KBM-7 (cell line): ENCODE data around the gene GNPAT.
"Not testable (repeated sequence)": the region's sequence is repeated elsewhere in the genome, so short reads cannot be mapped to it uniquely, and the experiment has no call there.

Source experiments
- DNase-seq: peaks from one replicate; pipeline ENCODE4 v3.0.0-alpha.2; 2015
- in situ Hi-C: fragments of 300-500 bp; cut with MboI; formaldehyde crosslinking; loops from 2 replicates; pipeline ENCODE4 v1.14.3; 2020; ENCODE audit warnings: low sequenced_read_pairs, low pct_unique_long_range_greater_than_20kb, mixed read lengths

The GNPAT gene

GRCh38 chr1:231211005-231211857 is 29.8 kb upstream of the GNPAT start:
- peak; percentile 95 for DNase-seq
- in situ Hi-C loops = no loop called here

DNA sequence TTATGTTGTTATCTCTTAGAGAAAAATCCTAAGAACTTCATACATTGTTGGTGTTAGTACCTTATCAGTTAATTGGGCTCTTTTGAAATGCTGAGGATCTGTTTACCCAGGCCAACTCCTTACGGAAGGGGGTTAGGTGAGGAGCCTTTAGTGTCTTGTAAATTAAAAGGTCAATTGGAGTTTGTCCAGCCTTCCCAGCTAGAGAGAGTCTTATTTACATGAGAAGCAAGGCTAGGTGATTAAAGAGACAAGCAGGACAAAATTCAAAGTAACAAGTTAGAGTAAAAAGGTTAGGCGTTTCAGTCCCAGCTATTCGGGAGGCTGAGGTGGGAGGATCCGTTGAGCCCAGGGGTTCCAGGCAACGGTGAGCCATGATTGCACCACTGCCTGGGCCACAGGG is 28.7 kb upstream of the GNPAT start:
- in situ Hi-C loops, DNase-seq: not testable (repeated sequence)

GRCh38 chr1:231213831-231214573 is 27.0 kb upstream of the GNPAT start:
- in situ Hi-C loops = no loop called here
- DNase-seq = no peak

- peak; percentile 34 for DNase-seq
- in situ Hi-C loops = no loop called here
These were observed 25.9 kb upstream of the GNPAT start for GRCh38 chr1:231214918-231215680.

DNA sequence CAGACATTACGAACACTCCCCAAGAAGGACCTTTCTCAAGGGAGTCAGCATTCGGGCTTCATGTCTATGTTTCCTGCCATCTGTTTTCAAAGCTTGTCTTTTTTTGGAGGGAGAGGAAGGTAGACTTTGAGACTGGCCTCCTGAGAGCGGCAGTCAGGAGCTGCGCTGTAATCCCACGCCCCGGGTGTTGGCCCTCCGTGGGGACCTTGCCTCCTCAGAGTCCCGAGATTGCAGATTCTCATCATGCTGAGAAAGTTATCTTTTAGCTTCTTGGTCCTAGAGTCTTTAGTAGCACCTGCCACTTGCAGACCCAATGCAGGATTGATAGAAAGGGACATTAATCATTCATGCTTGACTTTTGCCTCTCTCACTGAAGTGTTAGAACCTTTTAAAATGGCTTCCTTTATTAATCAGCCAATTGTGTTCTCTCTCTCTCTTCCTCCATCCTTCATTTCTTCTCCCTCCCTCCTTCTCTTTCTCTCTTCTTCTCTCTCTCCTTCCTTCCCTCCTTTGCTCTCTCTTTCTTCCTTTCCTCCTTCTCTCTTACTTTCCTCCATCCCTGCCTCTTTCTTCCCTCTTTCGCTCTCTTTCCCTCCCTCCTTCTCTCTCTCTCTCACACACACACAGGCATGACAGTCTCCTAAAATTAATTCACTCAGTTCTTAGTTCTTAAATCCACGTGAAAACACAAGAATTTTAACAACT is 25.2 kb upstream of the GNPAT start:
- in situ Hi-C loops = no loop called here
- DNase-seq = no peak

- in situ Hi-C loops = no loop called here
- DNase-seq = no peak
These were observed 24.5 kb upstream of the GNPAT start for GRCh38 chr1:231216498-231216897.

- DNase-seq = no peak
- in situ Hi-C loops = no loop called here
These were observed 24.0 kb upstream of the GNPAT start for GRCh38 chr1:231217056-231217455.

DNA sequence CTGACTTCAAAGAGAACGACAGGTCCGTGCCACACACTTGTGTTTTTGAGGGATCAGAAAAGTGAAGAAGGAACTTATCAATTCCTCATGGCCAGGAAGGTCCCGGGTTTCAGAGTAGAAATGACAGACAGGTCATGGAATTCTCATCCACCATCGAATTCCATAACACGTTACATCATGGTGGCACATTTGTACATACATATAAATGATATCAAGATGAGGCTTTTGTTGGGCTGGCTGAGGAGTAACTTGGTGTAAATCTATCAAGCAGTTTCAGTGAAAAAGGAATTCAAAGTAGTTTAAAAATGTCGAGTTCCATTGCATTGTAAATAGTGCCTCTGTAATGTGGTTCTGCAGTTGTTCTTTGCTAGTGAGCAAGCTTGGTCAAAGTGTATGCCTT is 22.9 kb upstream of the GNPAT start:
- in situ Hi-C loops = no loop called here
- no peak for DNase-seq

DNA sequence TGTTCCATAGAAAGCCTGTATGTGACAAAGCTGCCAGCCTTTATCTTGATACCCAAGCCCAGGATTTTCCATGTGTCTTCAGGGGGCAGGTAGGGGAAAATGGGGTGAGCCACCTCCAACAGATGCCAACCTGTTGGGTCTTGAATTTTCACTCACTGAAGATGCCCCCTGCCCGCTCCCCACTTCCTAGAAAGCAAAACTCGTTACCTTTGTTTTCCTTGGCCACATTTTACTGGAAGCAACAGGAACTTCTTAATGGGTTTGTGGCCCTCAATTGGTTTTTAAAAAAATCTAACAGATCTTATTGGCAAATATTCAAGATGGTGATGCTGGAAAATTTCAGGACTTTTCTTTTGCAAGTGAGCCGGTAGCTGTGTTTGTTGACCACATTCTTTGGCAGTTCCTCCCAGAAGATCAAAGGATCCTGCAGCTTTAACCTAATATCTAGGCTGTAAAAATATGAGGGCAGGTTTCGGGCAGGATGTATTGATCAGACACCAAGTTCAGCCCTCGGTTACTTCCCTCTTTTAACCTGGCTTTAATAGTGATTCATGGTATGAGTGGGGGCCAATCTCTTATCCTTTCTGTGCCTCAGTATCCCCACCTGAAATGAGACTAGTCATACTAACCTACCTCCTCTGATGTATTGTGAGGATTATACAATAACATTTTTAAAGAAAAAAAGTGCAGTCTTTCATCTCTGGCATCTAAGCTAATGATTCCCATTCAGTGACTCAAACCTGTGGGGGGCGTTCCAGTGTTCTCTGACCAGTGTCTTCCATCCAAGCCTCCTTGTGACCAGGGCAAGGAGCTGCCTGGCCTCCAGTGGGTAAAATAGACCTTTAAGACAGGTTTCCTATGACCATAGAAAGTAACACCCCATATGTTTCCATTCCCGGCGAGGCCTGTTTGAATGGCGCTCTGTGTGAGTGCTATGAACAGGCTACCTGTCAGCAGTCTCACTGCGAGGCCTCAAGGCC is 21.3 kb upstream of the GNPAT start:
- DNase-seq = no peak
- in situ Hi-C loops = no loop called here

DNA sequence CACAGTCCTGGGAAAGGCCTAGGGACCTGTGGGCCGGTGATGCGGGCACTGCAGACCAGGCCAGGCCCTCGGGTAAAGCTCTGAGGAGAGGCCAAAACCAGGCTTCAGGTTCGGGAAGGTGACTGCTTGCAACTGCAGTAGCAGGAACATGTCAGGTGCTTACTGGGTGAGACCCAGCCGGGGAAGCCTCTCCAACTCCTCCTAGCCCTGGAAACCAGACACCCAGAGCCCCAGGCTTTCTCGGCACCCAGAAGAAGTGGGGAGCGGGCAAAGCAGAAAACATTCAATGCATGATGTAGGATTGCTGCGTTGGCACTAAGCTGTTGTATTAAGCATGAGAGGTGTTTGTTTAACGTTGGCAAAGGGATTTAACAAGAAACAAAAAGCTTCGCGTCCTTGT is 20.2 kb upstream of the GNPAT start:
- no peak for DNase-seq
- in situ Hi-C loops = no loop called here

- in situ Hi-C loops = no loop called here
- DNase-seq = no peak
These were observed 14.9 kb upstream of the GNPAT start for GRCh38 chr1:231226156-231226555.

- in situ Hi-C loops = no loop called here
- DNase-seq = no peak
These were observed 9.5 kb upstream of the GNPAT start for GRCh38 chr1:231231511-231231910.

GRCh38 chr1:231232870-231233734 is 7.9 kb upstream of the GNPAT start:
- in situ Hi-C loops = no loop called here
- DNase-seq = peak; percentile 69

DNA sequence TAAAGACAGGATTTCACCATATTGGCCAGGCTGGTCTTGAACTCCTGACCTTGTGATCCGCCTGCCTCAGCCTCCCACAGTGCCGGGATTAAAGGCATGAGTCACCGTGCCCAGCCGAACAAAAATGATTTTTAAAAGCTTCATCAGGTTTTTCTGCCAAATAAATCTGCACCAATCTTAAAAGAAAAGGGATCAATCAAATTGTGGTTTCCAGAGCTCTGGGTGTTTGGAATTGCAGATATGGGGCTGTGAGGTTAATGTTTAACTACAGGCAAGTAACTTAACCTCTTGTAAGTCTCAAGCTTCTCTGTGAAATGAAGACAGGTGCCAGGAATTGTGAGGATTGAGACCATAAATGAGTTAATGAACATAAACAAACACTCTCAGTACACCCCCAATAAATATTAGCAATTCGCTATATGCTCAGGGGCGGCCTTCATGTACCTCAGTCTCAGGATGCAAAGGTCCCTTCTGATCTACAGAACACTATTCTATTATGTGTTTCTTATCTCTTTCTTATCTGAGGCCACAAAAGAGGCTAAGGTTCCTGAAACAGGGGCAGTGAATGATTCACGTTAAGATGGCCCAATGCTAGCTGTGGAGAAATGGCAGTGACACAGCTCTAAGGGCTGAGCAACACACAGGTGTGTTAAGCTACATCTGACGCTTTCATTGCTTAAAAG is 7.1 kb upstream of the GNPAT start:
- in situ Hi-C loops = no loop called here
- DNase-seq = no peak

DNA sequence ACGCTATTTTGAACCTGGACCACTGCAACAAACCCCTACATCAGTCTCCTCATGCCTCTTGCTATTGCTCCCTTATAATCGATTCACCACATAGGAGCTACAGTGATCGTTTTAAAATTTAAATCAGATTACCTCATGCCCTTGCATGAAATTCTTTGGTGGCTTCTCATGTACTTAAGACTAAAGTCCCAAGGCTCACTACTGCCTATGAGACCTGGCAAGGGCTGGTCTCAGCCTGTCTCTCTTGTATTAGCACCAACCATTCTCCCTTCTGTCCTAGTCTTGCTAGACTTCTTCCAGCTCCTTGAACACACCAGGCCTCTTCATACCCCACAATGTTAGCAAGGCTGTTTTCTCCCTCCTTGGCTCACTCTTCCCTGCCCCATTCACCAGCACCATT is 6.5 kb upstream of the GNPAT start:
- in situ Hi-C loops = no loop called here
- DNase-seq = no peak

DNA sequence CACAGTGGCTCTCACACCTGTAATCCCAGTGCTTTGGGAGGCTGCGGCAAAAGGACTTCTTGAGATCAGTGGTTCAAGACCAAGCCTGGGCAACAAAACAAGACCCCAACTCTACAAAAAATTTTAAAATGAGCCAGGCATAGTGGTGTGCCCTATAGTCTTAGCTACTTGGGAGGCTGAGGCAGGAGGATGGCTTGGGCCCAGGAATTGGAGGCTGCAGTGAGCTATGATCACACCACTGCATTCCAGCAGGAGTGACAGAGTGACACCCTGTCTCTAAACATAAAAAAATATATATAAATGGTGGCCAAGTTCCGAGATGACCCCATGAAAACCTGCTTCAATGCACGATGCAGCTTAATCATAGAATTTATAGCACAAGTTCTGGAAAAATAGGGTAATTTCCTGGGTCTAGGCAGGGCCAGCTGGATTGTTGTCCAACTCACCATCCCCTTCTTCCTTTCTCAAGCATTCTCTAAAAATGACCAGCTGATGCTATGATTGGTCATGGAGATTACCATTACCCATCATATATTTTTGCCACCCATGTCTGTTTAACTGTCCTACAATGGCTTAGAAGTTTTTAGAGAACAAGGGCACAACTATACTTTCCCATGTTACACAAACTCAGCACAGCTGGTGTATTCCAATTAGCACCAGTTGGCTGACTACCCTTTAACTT is 5.3 kb upstream of the GNPAT start:
- in situ Hi-C loops = no loop called here
- no peak for DNase-seq
